HEK293 (cell line): ENCODE data around the gene NOXRED1.

Experiments
- ATF2 ChIP-seq: fragments of 450-650 bp; formaldehyde crosslinking; IDR thresholded peaks from 2 replicates; pipeline ENCODE4 v1.5.1; 2016; ENCODE audit warnings: missing biosample characterization, missing genetic modification characterization, low read depth
- BCL11A ChIP-seq: fragments of 450-650 bp; formaldehyde crosslinking; IDR thresholded peaks from 2 replicates; pipeline ENCODE4 v1.5.1; 2016; ENCODE audit warnings: low read depth, missing biosample characterization, missing genetic modification characterization
- KLF16 ChIP-seq: fragments of 450-650 bp; formaldehyde crosslinking; IDR thresholded peaks from 2 replicates; pipeline ENCODE4 v1.5.1; 2017; ENCODE audit warnings: missing biosample characterization, missing genetic modification characterization
- KLF7 ChIP-seq: fragments of 450-650 bp; formaldehyde crosslinking; IDR thresholded peaks from 2 replicates; pipeline ENCODE4 v1.5.1; 2016; ENCODE audit warnings: missing biosample characterization, missing genetic modification characterization, borderline replicate concordance
- TCF7L2 ChIP-seq: IDR thresholded peaks from 2 replicates; pipeline ENCODE4 v1.6.1; 2011; ENCODE audit warnings: low read depth, mild to moderate bottlenecking, inconsistent platforms, low read length, moderate library complexity, borderline replicate concordance
- YY1 ChIP-seq: fragments of 450-650 bp; formaldehyde crosslinking; IDR thresholded peaks from 2 replicates; pipeline ENCODE4 v1.5.1; 2018; ENCODE audit warnings: missing biosample characterization, missing genetic modification characterization
- ZNF121 ChIP-seq: fragments of 450-650 bp; formaldehyde crosslinking; IDR thresholded peaks from 2 replicates; pipeline ENCODE4 v1.5.1; 2016; ENCODE audit warnings: missing biosample characterization, missing genetic modification characterization
- ZNF175 ChIP-seq: fragments of 450-650 bp; formaldehyde crosslinking; IDR thresholded peaks from 2 replicates; pipeline ENCODE4 v1.5.1; 2016; ENCODE audit warnings: missing biosample characterization, missing genetic modification characterization
- ZNF510 ChIP-seq: fragments of 450-650 bp; formaldehyde crosslinking; IDR thresholded peaks from 2 replicates; pipeline ENCODE4 v1.5.1; 2018; ENCODE audit warnings: mild to moderate bottlenecking, missing genetic modification characterization, missing biosample characterization; ENCODE audit not compliant: insufficient replicate concordance
- ZNF544 ChIP-seq: fragments of 450-650 bp; formaldehyde crosslinking; IDR thresholded peaks from 2 replicates; pipeline ENCODE4 v1.5.0; 2017; ENCODE audit warnings: missing biosample characterization, missing genetic modification characterization
- ZNF621 ChIP-seq: fragments of 450-650 bp; formaldehyde crosslinking; IDR thresholded peaks from 2 replicates; pipeline ENCODE4 v1.5.1; 2017; ENCODE audit warnings: missing biosample characterization, missing genetic modification characterization
- ZNF768 ChIP-seq: fragments of 450-650 bp; formaldehyde crosslinking; IDR thresholded peaks from 2 replicates; pipeline ENCODE4 v1.5.1; 2018; ENCODE audit warnings: missing biosample characterization, mild to moderate bottlenecking, missing genetic modification characterization
- TF ChIP-seq, protein P1 (sequence below): fragments of 450-650 bp; formaldehyde crosslinking; IDR thresholded peaks from 2 replicates; pipeline ENCODE4 v1.5.1; 2016; ENCODE audit warnings: missing biosample characterization, missing genetic modification characterization
- TF ChIP-seq, protein P2 (sequence below): fragments of 450-650 bp; formaldehyde crosslinking; IDR thresholded peaks from 2 replicates; pipeline ENCODE4 v1.5.1; 2017; ENCODE audit warnings: missing biosample characterization, mild to moderate bottlenecking, missing genetic modification characterization, moderate library complexity

DNA sequence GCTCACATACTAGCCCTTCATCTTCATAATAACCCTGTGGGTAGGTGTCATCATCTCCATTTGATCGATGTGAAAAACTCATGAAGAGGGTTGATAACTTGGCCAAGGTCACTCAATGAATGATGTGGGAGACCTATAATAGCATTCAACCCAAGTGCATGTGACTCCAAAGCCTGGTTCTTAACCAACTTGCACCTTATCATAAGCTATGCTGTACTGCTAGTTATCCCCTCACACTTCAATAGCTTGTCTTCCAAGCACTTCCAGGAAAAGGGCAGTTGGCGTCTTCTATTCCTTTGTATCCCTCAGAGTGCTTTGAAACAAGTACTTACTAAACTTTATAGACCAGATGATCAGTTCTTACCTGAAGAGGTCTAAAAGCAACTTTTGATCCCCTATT, 18.9 kb upstream of the NOXRED1 start:
- TF ChIP-seq, protein P1, sequence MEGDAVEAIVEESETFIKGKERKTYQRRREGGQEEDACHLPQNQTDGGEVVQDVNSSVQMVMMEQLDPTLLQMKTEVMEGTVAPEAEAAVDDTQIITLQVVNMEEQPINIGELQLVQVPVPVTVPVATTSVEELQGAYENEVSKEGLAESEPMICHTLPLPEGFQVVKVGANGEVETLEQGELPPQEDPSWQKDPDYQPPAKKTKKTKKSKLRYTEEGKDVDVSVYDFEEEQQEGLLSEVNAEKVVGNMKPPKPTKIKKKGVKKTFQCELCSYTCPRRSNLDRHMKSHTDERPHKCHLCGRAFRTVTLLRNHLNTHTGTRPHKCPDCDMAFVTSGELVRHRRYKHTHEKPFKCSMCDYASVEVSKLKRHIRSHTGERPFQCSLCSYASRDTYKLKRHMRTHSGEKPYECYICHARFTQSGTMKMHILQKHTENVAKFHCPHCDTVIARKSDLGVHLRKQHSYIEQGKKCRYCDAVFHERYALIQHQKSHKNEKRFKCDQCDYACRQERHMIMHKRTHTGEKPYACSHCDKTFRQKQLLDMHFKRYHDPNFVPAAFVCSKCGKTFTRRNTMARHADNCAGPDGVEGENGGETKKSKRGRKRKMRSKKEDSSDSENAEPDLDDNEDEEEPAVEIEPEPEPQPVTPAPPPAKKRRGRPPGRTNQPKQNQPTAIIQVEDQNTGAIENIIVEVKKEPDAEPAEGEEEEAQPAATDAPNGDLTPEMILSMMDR (tag by site-specific recombination): no peak
- TF ChIP-seq YY1 (no peak), ZNF175 (tag by site-specific recombination) (no peak), ZNF544 (no peak), BCL11A (no peak), ZNF121 (tag by site-specific recombination) (no peak), ZNF621 (tag by site-specific recombination) (no peak), KLF16 (tag by site-specific recombination) (no peak), ZNF768 (tag by site-specific recombination) (no peak), ZNF510 (tag by site-specific recombination) (no peak), ATF2 (tag by site-specific recombination) (no peak), TCF7L2 (no peak), KLF7 (tag by site-specific recombination) (no peak)
- TF ChIP-seq, protein P2, sequence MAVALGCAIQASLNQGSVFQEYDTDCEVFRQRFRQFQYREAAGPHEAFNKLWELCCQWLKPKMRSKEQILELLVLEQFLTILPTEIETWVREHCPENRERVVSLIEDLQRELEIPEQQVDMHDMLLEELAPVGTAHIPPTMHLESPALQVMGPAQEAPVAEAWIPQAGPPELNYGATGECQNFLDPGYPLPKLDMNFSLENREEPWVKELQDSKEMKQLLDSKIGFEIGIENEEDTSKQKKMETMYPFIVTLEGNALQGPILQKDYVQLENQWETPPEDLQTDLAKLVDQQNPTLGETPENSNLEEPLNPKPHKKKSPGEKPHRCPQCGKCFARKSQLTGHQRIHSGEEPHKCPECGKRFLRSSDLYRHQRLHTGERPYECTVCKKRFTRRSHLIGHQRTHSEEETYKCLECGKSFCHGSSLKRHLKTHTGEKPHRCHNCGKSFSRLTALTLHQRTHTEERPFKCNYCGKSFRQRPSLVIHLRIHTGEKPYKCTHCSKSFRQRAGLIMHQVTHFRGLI: no peak
